ENCODE results near the gene RHOA.

- TF ChIP-seq, protein P1, sequence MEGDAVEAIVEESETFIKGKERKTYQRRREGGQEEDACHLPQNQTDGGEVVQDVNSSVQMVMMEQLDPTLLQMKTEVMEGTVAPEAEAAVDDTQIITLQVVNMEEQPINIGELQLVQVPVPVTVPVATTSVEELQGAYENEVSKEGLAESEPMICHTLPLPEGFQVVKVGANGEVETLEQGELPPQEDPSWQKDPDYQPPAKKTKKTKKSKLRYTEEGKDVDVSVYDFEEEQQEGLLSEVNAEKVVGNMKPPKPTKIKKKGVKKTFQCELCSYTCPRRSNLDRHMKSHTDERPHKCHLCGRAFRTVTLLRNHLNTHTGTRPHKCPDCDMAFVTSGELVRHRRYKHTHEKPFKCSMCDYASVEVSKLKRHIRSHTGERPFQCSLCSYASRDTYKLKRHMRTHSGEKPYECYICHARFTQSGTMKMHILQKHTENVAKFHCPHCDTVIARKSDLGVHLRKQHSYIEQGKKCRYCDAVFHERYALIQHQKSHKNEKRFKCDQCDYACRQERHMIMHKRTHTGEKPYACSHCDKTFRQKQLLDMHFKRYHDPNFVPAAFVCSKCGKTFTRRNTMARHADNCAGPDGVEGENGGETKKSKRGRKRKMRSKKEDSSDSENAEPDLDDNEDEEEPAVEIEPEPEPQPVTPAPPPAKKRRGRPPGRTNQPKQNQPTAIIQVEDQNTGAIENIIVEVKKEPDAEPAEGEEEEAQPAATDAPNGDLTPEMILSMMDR (IDR thresholded peaks at IDR 0.05 in 2 of 3, conservative IDR thresholded peaks at IDR 0.05 in 1 of 3; ENCODE audit: borderline replicate concordance in 1 of 3, insufficient read depth in 1 of 3, low read depth in 2 of 3, low read length in 2 of 3), result no peak
- TF ChIP-seq ZNF274 (IDR thresholded peaks at IDR 0.05; ENCODE audit: low read depth, low read length) (no peak), POLR2AphosphoS5 (IDR thresholded peaks at IDR 0.05; ENCODE audit: low read depth, low read length) (no peak), ZFX (IDR thresholded peaks at IDR 0.05) (no peak), YY1 (IDR thresholded peaks at IDR 0.05; ENCODE audit: extremely low read depth, insufficient replicate concordance, low read depth, low read length) (no peak), EZH2 (IDR thresholded peaks at IDR 0.05) (no peak), SRF (IDR thresholded peaks at IDR 0.05; ENCODE audit: low read depth) (no peak)
- TF ChIP-seq, protein P2, sequence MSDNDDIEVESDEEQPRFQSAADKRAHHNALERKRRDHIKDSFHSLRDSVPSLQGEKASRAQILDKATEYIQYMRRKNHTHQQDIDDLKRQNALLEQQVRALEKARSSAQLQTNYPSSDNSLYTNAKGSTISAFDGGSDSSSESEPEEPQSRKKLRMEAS (IDR thresholded peaks at IDR 0.05), result no peak
Observed at GRCh38 chr3:49399461-49399860, 12.3 kb downstream of the RHOA start.
